Adrenal gland (tissue), 5 donors: ENCODE results near the gene MEP1A.

ENCODE experiments used
- POLR2A ChIP-seq, 2 donors: fragments of 450-650 bp; IDR thresholded peaks; one replicate each; pipeline ENCODE4 v1.6.1; 2017; ENCODE audit warnings: antibody characterized with exemption in 2 of 2, mild to moderate bottlenecking in 2 of 2, moderate library complexity in 1 of 2
- TF ChIP-seq, protein P1 (sequence below), 6 experiments: fragments of 450-650 bp in 4 of 6; fragments of 200-600 bp in 2 of 6; sonication (generic) in 1 of 6; IDR thresholded peaks; 1 replicate in 5 of 6; 2 replicates in 1 of 6; pipeline versions ENCODE4 v1.5.1 to v1.8.0; 2016 to 2021; ENCODE audit warnings: antibody characterized with exemption in 6 of 6, mild to moderate bottlenecking in 2 of 6, moderate library complexity in 1 of 6
- donor health status: DM: no; HTN: no; CAD: no.

DNA sequence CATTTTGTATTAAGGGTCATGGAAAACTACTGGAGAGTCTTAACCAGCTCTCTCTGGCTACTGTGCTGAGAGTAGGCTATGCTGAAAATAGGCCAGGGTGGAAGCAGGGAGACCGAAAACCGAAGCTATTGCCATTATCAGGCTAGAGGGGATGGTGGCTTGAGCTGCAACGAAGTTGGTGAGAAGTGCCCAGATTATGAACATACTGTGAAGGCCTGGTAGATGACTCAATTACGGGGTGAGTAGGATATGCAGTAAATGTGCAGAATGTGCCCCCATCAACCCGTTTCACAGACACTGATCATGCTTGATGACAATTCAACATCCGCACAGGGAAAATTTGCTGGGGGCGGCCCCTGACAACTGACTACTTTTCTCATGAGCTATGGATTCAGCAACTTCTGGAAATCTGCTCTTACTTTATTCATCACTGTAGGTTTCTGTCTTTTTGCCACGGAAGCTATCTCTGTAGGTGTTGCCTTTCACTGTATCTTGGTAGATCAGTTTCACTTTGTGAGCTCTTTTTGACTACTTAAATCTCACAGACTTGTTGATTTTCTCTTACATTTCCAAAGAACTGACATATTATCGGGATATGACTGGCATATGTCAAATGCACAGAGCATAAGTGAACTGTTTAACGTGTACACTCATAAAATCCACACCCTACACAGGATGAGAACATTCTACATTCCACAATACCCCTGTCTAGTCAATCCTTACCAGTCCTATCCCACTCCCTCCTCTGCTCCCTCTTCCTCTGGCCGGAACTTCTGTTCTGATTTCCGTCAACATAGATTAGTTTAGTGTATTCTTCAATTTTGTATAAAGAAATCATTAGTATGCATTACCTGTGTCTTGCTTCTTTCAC, 15.5 kb upstream of the MEP1A start:
- TF ChIP-seq, protein P1, sequence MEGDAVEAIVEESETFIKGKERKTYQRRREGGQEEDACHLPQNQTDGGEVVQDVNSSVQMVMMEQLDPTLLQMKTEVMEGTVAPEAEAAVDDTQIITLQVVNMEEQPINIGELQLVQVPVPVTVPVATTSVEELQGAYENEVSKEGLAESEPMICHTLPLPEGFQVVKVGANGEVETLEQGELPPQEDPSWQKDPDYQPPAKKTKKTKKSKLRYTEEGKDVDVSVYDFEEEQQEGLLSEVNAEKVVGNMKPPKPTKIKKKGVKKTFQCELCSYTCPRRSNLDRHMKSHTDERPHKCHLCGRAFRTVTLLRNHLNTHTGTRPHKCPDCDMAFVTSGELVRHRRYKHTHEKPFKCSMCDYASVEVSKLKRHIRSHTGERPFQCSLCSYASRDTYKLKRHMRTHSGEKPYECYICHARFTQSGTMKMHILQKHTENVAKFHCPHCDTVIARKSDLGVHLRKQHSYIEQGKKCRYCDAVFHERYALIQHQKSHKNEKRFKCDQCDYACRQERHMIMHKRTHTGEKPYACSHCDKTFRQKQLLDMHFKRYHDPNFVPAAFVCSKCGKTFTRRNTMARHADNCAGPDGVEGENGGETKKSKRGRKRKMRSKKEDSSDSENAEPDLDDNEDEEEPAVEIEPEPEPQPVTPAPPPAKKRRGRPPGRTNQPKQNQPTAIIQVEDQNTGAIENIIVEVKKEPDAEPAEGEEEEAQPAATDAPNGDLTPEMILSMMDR (IDR thresholded peaks at IDR 0.05) = no peak
- TF ChIP-seq POLR2A (IDR thresholded peaks at IDR 0.05) = no peak
